Thyroid gland (tissue), 4 donors: Measurements from ENCODE around the gene NUP85. TPM values are rescaled to one million over a fixed set of nuclear protein-coding genes. Genes with fewer than 3 reads are reported as not detected.

Experiments
- DNase-seq, 2 donors: peaks; one replicate each; pipeline ENCODE4 v3.0.0-alpha.2; 2019
- H3K27ac ChIP-seq, 3 donors: fragments of 200-600 bp; sonication (generic); 1 replicate in 2 of 3; 2 replicates in 1 of 3; pipeline ENCODE4 v1.5.1; 2016 to 2019; ENCODE audit warnings: mild to moderate bottlenecking in 1 of 3, moderate library complexity in 1 of 3
- H3K27me3 ChIP-seq: fragments of 200-600 bp; sonication (generic); one replicate; pipeline ENCODE4 v1.5.1; 2019
- H3K36me3 ChIP-seq, 2 donors: fragments of 200-600 bp; sonication (generic); one replicate each; pipeline ENCODE4 v1.5.1; 2016 to 2019
- H3K4me1 ChIP-seq, 2 donors: fragments of 200-600 bp; sonication (generic); one replicate each; pipeline ENCODE4 v1.5.1; 2017 to 2019
- H3K4me3 ChIP-seq, 3 donors: fragments of 200-600 bp; sonication (generic); replicated peaks in 1 of 3; 1 replicate in 2 of 3; 2 replicates in 1 of 3; pipeline ENCODE4 v1.5.1; 2016; ENCODE audit warnings: mild to moderate bottlenecking in 1 of 3
- H3K9me3 ChIP-seq: fragments of 200-600 bp; sonication (generic); one replicate; pipeline ENCODE4 v1.5.1; 2017
- POLR2A ChIP-seq, 2 donors: fragments of 450-650 bp; IDR thresholded peaks; one replicate each; pipeline ENCODE4 v1.6.1; 2017; ENCODE audit warnings: antibody characterized with exemption in 2 of 2, mild to moderate bottlenecking in 2 of 2, moderate library complexity in 1 of 2
- WGBS, 2 donors: methylation state at CpG; one replicate each; pipeline ENCODE4 v1.1.5; 2017; 5-methylcytosine and 5-hydroxymethylcytosine counted together
- intact Hi-C: fragments of 100-400 bp; cut with DNase I; formaldehyde crosslinking; loops from one replicate; pipeline ENCODE4 v1.15.1; 2023
- total RNA-seq, 4 donors: library from RNA; depleted of rRNA; stranded (reverse); fragments of >200 nt; gene quantifications; one replicate each; pipeline ENCODE4 v1.2.3, GENCODE V29; 2016
- TF ChIP-seq, protein P1 (sequence below), 6 experiments: fragments of 200-600 bp in 3 of 6; fragments of 450-650 bp in 3 of 6; sonication (generic) in 3 of 6; IDR thresholded peaks; one replicate each; pipeline ENCODE4 v1.5.1; 2016 to 2019; ENCODE audit warnings: antibody characterized with exemption in 6 of 6, mild to moderate bottlenecking in 2 of 6, inconsistent platforms in 1 of 6, moderate library complexity in 1 of 6

NUP85 gene
- total RNA-seq, 4 donors from 2014 or later = 24.7 to 31.7 (median 27.1) TPM

DNA sequence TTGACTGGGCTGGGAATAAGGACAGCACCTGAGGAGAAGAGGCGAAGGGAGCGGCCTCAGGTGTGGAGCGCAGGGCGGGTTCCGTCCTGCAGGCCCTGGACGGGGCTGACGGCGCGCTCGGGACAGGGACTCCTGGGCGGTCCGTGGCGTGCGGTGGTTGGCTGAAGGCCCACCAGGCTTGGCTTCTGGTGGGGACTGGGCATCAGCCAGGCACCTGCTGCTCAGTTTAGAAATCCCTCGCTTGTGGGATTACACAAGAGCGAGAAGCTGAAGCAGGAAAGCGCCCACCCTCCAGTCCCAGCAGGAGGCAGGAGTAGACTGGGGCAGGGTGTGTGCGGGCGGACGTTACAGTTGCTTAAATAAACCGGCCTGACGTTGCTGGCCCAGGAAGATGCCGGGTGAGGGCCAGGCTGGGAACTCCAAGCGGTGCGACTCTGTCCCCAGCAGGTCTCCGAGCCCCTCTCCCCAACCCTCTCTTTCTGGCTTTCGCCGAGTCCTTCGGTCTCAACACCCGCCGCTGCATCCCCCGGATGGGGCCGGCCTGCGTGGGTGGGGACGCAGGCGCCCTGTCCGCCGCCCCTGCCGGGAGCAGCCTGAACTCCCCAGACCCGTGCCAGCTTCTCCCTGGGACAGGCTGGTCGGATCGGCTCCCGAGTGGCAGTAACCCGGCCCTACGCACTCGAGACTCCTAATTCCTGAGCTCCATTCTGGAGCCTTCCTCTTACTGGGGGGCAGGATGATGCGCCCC lies 64.9 kb downstream of the NUP85 start:
- intact Hi-C loops = no loop called here
- peaks cover 10 to 15% of the 10 kb centered on the region in 2 donors for H3K4me1 ChIP-seq
- H3K4me3 ChIP-seq = peak overlapping the region; percentile 3 to 90 (median 46)
- no peaks in the 10 kb centered on the region for H3K9me3 ChIP-seq
- peaks cover 10 to 16% of the 10 kb centered on the region in 2 donors for H3K36me3 ChIP-seq
- DNase-seq = peak; percentile 74 to 76
- WGBS, 2 donors = 0 to 1% methylated on average over 22 to 26 of the region's 47 CpGs
- no peaks in the 10 kb centered on the region for H3K27me3 ChIP-seq
- TF ChIP-seq, protein P1, sequence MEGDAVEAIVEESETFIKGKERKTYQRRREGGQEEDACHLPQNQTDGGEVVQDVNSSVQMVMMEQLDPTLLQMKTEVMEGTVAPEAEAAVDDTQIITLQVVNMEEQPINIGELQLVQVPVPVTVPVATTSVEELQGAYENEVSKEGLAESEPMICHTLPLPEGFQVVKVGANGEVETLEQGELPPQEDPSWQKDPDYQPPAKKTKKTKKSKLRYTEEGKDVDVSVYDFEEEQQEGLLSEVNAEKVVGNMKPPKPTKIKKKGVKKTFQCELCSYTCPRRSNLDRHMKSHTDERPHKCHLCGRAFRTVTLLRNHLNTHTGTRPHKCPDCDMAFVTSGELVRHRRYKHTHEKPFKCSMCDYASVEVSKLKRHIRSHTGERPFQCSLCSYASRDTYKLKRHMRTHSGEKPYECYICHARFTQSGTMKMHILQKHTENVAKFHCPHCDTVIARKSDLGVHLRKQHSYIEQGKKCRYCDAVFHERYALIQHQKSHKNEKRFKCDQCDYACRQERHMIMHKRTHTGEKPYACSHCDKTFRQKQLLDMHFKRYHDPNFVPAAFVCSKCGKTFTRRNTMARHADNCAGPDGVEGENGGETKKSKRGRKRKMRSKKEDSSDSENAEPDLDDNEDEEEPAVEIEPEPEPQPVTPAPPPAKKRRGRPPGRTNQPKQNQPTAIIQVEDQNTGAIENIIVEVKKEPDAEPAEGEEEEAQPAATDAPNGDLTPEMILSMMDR (IDR thresholded peaks at IDR 0.05) = peak in 5 of 6 experiments; percentile 20 to 44 (median 32)
- TF ChIP-seq POLR2A (IDR thresholded peaks at IDR 0.05) = peak in 1 of 2 donors; percentile 12
- H3K27ac ChIP-seq = peak overlapping the region; percentile 66 to 90 (median 78)

DNA sequence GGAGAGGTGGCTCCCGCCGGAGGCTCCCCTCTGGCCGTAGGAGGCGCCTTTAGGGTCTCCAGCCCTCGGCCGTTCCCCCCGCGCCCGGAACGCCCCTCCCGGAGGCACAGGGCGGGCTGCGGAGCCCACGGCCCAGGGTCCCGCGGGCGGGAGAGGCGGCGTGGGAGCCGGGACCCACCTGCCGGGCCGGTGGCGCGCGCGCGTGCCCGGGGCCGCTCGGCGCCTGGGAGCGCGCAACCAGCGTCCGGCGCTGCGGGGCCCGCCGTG lies 65.4 kb downstream of the NUP85 start, which contains the start of gene MIF4GD:
Gene MIF4GD, minus strand, starts transcription at position 266 of the 267 bp plus-strand sequence. CDS start 1,036 bp downstream, outside the sequence.
- Histone ChIP-seq H3K4me1 (peaks cover 10 to 15% of the 10 kb centered on the region in 2 donors), H3K27ac (peak within 1 kb of the TSS; percentile 66 to 90 (median 78))
- intact Hi-C loops = no loop called here

DNA sequence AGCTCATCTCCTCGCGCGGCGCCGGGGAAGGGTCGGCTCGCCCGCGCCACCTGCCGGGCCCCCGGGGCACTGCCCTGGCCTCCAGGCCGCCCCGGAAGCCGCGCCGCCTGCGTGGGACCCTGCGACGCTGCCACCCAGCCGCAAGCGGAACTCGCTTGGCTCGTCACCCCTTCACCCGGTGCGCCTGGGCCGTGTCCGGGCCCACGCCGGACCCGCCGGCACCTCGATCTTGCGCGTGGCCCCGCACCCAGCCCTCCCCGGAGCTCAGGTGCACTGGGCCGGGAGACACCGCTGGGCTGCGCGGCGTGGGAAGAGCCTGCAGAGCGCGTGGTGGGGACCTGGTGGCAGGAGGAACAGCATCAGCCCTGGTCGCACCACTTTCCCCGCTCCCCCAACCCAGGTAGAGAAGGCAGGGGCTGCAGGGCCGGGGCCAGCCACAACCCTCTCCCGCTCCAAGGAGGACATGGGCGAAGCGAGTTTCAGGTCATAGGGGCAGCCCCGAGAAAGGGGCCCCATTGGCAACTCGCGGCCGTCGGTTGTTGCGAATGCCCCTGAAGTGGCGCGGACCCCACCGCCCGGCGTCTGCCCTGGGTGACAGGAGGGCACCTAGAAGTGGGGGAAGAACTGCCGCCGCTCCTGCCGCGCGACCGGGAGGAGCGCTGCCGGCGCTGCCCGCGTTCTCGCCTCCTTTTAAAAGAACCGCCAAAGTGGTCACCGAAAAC lies 65.9 kb downstream of the NUP85 start:
- Histone ChIP-seq H3K4me1 (peaks cover 10 to 15% of the 10 kb centered on the region in 2 donors), H3K36me3 (peaks cover under 1 to 6% of the 10 kb centered on the region in 2 donors), H3K27ac (peak overlapping the region; percentile 50 to 76 (median 73)), H3K27me3 (no peaks in the 10 kb centered on the region), H3K4me3 (peak overlapping the region; percentile 45 to 90 (median 51)), H3K9me3 (no peaks in the 10 kb centered on the region)
- WGBS, 2 donors = 1% methylated on average over 14 to 40 of the region's 74 CpGs
- no peak for TF ChIP-seq POLR2A (IDR thresholded peaks at IDR 0.05)
- TF ChIP-seq, protein P1 (IDR thresholded peaks at IDR 0.05) = peak in 5 of 6 experiments; percentile 21 to 99 (median 96)
- intact Hi-C loops = no loop called here
- peak; percentile 76 to 78 for DNase-seq

More for the DNA sequence above, 65.4 kb downstream of the NUP85 start, which contains the start of gene MIF4GD:
- H3K4me3 ChIP-seq = peak within 1 kb of the TSS; percentile 45 to 90 (median 51)
- 0% methylated on average over 3 of the region's 39 CpGs; no CpG with 5 or more reads in 1 of the 2 donors for WGBS, 2 donors
- H3K9me3 ChIP-seq = no peaks in the 10 kb centered on the region
- no peak for DNase-seq
- H3K27me3 ChIP-seq = no peaks in the 10 kb centered on the region
- TF ChIP-seq, protein P1 (IDR thresholded peaks at IDR 0.05) = no peak
- peak in 1 of 2 donors; percentile 71 for TF ChIP-seq POLR2A (IDR thresholded peaks at IDR 0.05)
- peaks cover 5 to 11% of the 10 kb centered on the region in 2 donors for H3K36me3 ChIP-seq

DNA sequence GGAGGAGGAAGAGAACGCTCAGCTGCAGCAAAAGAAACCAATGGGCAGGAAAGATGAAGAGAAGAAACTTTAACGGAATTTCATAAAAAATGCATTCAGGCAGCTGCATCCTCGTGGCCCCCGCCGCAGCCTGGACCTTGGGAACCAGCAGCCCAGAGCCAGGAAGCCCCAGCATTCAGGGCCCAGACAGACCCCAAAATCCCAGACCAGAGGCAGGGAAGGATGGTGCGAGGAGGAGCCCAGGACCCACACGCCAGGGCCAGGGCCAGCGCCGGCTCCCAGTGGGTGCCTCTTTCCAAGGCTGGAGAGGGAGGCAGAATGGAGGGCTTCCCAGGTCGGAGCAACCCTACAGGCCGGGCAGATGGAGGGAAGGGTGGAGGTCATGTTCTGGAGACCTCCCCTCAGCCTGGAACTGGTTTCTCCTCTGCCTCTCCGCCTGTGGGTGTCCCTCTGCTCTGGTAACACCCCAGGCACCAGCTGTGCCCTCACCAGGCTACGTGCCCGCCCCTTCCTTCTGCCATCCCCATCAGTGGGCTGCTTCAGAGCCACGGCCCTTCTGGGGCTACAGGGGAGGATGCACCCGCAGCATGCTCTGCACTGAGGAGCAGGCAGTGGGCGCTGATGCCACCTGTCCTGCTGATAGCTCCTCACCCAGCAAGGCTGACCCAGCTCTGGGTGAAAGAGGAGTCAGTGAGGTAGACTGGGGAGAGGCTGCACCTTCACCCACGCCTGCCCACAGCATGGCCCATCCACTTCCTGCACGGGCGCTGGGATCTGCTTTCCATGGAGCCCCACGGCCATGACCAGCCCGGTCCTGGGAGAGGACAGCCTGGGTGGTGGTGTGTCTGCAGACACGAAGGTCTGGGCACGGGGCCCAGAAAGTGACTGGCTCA lies 66.7 kb downstream of the NUP85 start:
- H3K9me3 ChIP-seq = no peaks in the 10 kb centered on the region
- peak overlapping the region in 1 of 3 donors; percentile 90 for H3K4me3 ChIP-seq
- DNase-seq = no peak
- H3K36me3 ChIP-seq = no peaks in the 10 kb centered on the region
- WGBS, 2 donors = 56 to 63% methylated on average over 10 to 21 of the region's 24 CpGs
- TF ChIP-seq, protein P1 (IDR thresholded peaks at IDR 0.05) = no peak
- TF ChIP-seq POLR2A (IDR thresholded peaks at IDR 0.05) = no peak
- intact Hi-C loops = no loop called here
- H3K4me1 ChIP-seq = peaks cover 13 to 18% of the 10 kb centered on the region in 2 donors
- no peaks in the 10 kb centered on the region for H3K27me3 ChIP-seq
- H3K27ac ChIP-seq = peak overlapping the region in 2 of 3 donors; percentile 73 to 76
